HCEC 1CT (cell line): ENCODE data around the gene UACA.
A peak's percentile ranks its signal among the peaks of the same experiment; 100 is the strongest.
"Not testable (repeated sequence)": the region's sequence is repeated elsewhere in the genome, so short reads cannot be mapped to it uniquely, and the experiment has no call there.

Source experiments
- DNase-seq: peaks from one replicate; pipeline ENCODE4 v3.0.0-alpha.2; 2017

The UACA gene, protein sequence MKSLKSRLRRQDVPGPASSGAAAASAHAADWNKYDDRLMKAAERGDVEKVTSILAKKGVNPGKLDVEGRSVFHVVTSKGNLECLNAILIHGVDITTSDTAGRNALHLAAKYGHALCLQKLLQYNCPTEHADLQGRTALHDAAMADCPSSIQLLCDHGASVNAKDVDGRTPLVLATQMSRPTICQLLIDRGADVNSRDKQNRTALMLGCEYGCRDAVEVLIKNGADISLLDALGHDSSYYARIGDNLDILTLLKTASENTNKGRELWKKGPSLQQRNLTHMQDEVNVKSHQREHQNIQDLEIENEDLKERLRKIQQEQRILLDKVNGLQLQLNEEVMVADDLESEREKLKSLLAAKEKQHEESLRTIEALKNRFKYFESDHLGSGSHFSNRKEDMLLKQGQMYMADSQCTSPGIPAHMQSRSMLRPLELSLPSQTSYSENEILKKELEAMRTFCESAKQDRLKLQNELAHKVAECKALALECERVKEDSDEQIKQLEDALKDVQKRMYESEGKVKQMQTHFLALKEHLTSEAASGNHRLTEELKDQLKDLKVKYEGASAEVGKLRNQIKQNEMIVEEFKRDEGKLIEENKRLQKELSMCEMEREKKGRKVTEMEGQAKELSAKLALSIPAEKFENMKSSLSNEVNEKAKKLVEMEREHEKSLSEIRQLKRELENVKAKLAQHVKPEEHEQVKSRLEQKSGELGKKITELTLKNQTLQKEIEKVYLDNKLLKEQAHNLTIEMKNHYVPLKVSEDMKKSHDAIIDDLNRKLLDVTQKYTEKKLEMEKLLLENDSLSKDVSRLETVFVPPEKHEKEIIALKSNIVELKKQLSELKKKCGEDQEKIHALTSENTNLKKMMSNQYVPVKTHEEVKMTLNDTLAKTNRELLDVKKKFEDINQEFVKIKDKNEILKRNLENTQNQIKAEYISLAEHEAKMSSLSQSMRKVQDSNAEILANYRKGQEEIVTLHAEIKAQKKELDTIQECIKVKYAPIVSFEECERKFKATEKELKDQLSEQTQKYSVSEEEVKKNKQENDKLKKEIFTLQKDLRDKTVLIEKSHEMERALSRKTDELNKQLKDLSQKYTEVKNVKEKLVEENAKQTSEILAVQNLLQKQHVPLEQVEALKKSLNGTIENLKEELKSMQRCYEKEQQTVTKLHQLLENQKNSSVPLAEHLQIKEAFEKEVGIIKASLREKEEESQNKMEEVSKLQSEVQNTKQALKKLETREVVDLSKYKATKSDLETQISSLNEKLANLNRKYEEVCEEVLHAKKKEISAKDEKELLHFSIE (N-terminal part only)

DNA sequence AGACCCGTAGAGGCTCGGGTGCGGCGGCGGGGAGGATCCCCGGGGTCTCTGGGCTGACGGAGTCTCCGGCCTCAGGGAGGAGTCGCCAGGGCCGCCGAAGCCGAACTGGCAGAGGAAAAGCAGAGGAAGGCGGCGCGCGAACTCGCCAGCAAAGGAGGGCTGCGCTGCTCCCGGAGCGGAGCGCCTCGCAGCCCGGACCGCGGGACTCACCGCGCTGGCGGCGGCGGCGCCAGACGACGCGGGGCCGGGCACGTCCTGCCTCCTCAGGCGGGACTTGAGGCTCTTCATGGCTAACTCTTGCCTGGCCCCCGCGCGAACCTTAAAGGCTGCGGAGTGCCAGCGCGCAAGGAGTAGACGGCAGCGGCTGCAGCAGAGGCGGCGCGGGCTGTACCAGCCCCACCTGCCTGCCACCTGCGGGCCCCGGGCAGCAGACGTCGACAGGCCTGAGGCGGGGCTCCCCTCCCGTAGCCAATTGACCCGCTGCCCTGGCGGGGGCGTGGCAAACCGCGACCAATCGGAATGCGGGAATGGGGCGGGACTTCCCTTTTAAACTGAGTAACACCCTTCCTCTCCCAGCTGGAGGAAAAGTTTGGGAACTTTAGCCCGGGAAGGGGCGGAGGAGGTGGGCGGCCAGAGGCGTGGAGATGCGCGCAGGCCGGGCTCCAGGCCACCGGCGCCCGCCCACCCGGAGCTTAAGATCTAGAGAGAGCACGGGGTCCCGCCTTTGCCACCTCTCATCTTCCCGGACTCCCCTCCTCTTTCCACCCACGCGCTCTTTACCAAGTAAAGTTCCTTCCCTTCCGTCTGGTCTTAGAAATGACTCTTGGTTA, at the start of gene UACA:
Gene UACA, minus strand, starts transcription at position 439 of the 830 bp plus-strand sequence. Its CDS starts 151 bp downstream, at position 288.
- DNase-seq: peak; percentile 96

DNA sequence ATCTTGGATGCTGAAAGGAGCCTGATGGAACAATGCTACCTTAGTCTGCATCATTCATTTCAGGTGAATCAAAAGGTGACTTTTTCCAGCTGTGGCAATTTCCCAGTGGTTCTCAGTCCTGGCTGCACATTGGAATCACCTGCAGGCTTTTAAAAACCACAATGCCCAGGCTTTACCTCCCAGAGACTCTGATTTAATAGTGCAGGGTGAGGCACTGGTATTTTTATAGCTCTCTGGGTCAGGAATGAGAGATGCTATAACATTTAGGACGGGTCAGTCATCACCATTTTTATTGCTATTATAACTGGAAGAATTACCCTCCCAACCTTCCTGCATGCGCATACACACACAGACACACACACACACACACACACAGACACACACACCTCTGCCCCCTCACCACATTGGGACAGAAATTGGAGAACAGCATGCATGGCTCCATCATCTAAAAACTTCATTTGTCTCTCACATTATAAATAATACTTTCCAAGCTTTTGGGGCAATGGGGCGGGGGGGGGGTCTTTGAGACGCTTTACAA, 49.5 kb upstream of the UACA start:
- DNase-seq: no peak

DNA sequence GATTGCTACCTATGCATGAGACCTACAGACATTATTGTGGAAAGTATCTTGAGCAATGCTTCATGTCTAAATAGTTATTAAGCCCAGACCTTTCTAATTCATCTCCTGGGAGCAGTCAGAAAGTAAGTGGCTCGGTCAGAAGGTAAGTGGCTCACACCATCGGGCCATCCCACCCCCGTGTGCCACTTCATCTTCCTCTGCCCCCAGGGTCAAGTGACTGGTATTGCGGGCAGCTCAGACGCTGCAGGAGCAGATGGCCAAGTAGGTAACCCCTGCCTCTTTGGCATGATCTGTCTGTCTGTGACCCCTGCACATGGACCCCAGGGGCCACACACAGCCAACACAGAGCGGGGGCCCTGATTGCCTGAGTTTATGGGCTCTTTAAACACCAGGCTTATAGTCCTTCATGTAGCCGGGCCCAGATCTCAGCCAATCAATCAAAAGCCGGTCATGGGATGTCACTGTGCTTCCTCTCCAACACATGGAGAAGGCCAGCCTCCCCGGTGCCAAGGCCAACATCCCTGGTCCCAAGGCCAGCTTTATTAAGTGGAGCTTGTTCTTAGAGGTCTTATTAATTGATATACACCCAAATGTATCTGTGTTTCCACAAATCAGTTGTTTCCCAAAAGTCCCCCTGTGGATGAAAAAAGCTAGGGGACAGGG, 47.7 kb upstream of the UACA start:
- no peak for DNase-seq

DNA sequence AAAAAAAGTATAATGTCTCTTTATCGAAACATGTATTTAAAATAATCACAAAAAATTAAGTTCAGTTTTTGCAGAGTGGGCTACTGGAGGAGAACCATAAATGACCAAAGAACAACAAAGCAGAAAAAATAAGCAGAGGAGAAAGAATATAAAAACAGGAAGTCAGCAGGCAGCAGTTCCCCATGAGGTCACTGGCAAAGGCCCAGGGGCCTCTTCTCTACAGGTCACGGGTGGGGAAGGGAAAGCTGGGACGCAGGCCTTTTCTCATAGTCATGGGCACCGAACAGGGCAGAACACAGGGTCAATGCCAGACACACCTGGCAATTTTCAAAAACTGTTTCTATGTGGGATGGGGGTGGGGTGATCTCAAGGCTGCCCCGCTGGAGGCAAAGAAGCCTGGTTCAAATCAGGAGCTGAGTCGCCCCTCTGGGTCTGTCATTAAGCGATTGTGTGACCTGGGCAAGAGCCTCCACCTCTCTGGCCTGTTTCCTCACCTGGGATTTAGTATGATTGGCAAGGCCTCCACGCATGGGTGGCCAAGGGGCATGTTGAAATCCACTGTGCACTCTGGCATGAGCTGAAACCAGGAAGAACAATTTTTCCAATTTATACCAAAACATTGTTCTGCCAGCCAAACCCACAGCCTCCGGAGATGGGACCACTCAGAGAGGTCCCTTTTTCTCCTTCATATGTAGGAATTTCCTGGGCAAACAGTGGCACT, 43.8 kb upstream of the UACA start:
- no peak for DNase-seq

DNA sequence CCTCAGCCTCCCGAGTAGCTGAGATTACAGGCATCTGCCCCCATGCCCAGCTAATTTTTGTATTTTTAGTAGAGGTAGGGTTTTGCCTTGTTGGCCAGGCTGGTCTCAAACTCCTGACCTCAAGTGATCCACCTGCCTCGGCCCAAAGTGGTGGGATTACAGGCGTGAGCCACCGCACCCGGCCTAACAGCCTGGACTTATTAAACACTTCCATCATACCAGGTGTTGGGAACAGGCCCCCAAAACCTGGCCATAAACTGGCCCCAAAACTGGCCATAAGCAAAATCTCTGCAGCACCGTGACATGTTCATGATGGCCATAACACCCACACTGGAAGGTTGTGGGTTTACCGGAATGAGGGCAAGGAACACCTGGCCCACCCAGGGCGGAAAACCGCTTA, 41.0 kb upstream of the UACA start:
- DNase-seq: not testable (repeated sequence)

DNA sequence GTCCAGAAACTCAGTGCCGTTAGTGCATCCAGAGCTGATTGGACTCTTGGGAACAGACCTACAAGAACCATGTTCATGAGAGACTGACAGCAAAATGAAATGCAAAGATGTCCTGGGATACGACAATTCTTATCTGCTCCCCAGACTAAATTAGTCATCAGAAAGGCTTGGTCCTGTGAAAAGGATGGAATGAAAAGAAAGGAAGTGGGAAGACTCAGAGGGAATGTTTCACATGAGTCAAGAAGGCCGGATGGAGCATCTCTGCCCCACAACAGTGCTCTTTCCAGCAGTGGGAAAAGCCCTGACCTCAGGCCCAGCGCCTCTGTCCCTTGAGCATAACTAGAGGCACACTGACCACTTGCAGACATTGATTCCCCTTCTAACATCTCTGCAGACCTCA, 39.3 kb upstream of the UACA start:
- peak; percentile 90 for DNase-seq

DNA sequence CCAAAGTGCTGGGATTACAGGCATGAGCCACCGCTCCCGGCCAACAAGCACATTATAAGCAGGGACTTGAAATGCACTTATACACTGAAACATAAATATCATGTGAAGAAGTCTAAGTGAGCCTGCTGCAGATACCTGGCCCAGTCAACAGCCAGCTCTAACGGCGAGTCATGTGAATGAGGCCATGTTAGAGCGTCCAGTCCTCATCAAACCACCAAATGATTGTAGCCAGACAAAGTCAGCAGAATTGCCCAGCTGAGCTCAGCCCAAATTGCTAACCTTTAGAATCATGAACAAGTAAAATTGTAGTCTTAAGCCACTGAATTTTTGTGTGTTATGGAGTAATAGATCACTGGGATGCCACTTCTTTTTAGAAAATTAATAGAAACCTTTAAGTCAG, 37.8 kb upstream of the UACA start:
- no peak for DNase-seq

DNA sequence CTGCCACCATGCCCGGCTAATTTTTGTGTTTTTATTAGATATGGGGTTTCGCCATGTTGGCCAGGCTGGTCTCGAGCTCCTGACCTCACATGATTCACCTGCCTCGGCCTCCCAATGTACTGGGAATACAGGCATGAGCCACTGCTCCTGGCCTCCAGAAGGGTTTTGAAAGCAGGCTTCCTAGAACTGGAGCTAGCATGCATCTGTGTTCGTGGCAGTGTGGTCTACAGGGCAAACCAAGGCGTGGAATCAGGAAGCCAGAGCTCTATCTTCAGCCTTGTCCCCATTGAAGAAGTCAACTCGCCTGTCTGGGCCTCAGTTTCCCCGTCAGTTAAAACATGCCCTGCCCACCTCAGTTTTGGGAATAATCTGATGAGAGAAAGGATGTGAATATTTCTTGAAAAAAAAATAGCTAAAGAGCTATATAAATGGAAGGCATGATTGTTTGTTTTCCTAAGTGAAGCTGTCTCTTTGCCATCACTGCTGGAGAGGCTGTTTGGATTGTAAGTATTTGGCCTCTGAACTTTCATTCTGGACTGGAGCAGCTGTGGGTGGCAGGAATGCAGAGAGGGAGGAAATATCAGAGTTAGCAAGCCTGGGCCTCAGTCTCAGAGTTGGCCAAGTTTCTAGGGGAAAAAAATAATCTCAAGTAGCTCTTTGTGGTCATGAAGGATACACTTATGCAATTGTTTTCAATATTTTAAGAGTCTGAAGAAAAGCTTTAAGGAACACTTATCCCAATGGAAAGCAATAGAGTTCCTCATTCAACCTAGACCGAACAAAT, 36.5 kb upstream of the UACA start:
- peak; percentile 98 for DNase-seq

DNA sequence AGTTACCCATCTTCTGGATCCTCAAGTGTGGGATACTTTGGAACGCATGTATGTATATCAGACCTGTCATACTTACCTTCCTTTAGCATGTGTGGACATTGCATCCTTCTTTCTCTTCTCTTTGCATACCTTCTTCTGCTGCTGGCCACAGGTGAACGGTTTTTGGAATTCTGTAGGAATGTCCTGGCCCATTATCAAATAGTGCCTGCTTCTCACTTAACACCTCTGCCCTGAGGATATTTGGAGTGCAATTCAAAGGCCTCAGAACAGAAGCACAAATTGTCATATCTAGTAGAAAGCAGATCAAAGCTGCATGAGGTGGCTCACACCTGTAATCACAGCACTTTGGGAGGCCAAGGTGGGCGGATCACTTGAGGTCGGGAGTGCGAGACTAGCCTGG, 34.1 kb upstream of the UACA start:
- DNase-seq: no peak

DNA sequence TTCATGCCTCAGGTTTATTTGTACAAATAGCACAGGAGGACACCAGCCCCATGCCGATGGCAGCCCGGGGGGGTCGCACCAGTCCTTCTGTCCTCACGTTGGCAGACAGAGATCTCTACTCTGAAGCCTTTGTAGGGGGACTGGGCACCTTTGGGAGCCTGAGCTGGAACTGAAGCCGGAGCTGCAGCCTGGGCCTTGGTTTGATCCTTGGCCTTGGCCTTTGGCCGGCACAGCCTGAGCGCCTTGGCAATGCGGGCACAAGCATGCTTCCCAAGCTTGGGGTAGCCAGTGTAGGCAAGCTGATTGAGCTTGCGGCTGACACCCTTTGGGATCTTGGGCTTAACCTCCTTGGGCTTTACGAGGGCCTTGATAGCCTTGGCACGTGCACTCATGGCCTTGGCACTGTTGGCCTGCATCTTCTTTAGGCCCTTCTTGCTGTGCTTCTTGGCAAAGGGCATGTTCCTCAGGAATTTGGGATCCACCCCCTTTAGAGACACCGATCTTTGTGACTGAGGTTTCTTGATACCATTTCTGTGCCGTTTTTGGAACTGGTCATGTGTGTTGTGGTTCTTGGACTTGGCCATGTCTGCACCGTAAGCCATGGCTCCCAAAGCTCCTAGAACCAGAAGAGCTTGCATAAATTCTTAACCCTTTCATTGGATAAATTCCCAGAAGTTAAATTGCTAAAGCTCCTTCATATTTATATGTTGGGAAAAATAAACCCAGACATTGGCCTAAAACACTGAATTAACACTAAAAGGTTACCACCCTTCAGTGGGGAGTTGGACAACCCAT, 33.4 kb upstream of the UACA start:
- DNase-seq: no peak

DNA sequence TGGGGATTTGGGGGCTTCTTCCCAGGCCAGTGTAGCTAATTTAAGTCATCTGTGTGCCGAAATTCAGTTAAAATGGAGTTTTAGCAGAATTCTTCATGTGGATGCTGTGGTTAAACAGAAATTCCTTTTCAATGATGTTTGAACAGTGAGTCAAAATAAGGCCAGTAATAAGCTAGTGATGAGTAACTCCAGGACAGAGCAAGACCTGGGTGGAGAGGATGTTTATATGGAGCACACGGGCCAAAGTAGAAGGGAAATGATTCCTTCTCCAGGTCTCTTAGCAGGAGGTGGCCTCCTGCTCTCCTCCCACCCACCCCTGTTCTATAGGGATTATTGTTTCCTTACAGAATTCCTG, 31.9 kb upstream of the UACA start:
- peak; percentile 98 for DNase-seq

DNA sequence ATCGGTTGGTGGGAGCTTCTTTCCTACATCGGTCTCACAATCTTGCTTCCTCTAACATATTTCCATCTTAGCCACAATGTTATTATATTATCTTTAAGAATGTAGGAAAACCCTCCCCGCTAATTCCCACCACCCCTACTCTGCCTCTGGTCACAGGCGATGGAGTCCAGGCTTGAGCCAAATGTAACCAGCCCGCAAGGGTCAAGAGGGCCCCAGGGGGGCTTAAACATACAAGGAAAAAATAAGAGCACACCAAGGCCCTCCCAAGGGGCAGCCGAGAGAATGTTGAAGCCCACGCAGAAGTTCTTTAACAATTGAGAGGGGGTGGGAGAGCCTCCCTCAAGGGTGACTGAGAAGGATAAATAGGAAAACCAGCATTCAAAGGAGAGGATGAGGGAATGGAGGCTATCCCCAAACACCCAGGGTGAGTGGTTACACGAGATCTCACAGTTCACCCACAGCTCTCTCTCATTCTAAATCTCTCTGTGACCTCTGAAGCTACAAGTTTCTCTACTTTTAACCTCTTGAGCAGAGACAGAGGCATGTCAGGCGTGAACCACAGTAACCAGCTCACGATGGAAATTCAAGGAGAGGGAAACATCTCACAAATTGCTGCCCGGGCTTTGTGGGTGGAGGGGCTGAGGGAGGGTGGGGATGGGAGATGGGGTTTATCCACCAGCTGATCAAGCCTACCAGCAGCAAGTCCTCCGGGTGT, 31.4 kb upstream of the UACA start:
- DNase-seq: peak; percentile 47

DNA sequence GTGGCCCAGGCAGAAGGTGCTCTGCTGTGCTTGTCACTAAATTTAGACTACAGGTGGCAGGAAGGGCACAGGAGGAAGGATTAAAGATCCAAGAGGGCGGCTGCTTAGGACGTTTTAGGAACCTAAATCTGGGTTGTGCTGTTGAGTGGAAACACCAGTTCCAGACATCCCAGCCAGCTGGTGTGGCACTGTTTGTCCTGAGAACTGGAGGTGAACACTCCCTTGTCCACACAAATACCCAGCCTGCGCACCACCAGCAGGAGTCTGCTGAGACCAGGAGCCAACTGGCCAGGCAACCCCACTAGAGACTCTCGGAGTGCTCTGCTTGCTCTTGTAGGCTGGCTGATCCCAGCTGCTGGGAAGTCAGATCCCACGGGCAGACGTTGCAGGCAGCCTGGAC, 30.3 kb upstream of the UACA start:
- no peak for DNase-seq

DNA sequence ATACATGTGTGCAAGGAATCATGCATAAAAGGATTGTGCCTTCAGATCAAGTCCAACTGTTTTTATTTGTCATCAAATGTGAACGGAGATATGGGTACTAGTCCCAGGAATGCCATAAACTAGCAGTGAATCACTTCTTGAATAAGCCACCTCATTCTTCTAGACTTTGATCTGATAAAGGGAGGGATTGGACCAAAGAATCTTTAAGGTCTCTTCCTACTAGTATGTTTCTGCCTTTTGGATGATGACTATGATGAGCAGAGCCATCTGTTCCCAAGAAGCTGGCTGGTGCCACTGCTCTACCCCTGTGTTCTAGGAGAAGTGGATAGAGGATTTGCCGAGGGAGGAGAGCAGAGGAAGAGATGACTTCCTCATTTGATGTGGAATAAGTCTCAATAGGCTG, 28.8 kb upstream of the UACA start:
- peak; percentile 88 for DNase-seq

DNA sequence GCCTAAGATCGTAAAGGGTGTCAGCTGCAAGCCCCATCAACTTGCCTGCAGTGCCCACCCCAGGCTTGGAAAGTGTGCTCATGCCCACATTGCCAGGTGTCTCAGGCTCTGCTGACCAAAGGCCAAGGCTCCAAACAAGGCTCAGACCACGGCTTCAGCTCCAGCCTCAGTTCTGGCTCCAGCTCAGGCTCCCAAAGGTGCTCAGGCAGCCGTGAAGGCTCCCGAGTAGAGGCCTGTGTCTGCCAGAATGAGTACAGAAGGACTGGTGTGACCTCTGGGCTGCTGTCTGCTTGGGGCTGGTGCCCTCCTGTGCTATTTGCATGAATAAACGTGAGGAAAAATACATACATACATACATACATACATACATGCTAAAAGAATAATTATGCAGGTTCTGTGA, 27.9 kb upstream of the UACA start:
- no peak for DNase-seq

DNA sequence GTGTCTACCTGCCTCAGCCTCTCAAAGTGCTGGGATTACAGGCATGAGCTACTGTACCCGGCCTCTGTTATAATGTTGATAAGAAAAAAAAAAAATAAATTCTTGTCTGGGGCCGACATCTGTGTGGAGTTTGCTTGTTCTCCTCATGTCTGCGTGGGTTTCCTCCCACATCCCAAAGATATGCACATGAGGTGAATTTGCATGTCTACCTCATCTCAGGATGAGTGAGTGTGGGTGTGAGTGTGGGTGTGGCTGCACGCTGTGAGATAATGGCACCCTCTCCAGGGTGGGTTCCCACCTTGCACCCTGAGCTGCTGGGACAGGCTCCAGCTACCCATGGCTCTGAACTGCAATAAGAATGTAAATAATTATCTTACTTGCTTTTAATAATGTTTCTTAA, 25.9 kb upstream of the UACA start:
- no peak for DNase-seq

DNA sequence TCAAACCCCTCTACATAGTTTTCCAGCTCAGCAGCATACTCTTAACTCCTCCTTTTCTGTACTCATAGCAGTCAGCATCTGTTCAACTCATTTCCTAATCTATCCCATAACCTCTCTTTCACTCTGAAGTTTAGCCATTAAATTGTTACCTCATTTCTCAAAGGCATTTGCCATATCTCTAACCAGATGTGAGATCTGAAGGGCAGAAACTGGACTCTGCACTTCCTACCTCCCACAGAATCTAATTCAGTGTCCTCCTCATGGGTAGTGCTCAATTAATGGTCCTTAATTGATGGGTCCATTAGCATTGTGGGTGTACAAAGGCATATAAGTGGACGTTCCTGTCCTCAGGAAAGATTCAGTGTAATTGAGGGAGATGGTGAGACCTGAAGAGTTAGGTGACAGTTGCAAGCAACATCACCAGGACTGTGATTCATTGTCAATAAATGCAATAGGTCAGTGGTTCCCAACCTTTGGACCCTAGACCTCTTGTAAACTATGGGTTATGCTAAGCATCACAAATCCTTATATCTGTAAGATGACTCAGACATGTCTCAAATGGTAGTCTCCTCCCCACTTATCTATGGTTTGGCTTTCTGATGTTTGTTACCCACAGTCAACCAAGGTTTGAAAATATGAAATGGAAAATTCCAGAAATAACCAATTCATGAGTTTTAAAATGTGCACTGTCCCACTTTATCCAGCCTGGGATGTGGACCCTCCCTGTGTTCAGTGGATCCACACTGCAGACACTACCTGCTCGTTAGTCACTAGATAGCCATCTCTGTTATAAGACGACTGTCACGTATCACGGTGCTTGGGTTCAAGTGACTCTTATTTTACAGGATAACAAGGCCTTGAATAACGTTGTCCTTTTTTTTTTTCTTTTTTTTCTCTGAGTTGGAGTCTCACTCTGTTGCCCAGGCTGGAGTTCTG, 25.0 kb upstream of the UACA start:
- peak; percentile 79 for DNase-seq
